ENCODE data around the gene PDHX. TPM values are rescaled to one million over a fixed set of nuclear protein-coding genes. Genes with fewer than 3 reads are reported as not detected.

Gene PDHX
- 10 to 100 TPM; 11.8 to 40.3 (median 32.3) TPM for total RNA-seq

DNA sequence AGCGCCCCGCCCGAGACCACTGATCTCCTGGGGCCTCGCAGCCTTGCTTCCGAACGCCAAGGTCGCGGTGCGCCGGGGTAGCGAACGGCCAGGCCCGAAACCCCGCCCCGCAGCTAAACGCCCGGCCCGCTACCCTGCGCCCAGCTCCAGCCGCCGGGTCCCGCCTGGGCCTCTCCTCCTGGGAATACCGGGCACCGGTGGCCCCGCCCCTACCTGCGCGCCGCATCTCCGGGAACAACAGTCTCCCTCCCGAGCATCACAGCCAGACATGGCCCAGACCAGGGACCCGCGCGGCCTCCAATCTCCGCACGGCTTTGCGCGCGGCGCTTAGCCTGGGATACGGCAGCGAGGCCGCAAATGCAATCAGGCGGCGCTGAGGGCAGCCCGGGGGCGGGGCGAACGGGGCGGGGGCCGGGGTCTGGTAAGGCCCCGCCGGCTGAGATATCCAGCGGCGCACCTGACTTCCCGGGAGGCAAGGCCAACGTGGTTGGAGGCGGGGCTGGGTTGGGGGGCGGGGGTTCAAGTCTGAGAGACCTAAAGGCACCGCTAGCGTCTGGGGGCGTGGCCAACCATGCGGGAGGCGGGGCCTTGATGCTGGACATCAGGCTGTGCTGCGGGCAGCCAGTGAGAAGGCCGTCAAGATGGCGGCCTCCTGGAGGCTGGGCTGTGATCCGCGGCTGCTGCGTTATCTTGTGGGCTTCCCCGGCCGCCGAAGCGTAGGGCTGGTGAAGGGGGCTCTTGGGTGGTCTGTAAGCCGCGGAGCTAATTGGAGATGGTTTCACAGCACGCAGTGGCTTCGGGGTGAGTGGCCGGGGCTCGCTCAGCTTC, at the start of gene PDHX, which contains the start of gene APIP:
PDHX (plus strand) TSS at position 604 of the 828 bp plus-strand sequence; CDS start at position 642, 38 bp downstream.
APIP (minus strand) TSS at position 365 of the 828 bp plus-strand sequence; CDS start at position 270, 95 bp downstream.
- Histone ChIP-seq H3K4me3 (peak within 1 kb of the TSS; percentile 79 to 88 (median 84)), H3K27me3 (no peaks in the 10 kb centered on the region), H3K4me1 (peaks cover 11 to 22% (median 17%) of the 10 kb centered on the region in 4 donors), H3K9me3 (no peaks in the 10 kb centered on the region), H3K27ac (peak within 1 kb of the TSS; percentile 91 to 97 (median 96)), H3K36me3 (peaks cover 0 to 3% (median 0%) of the 10 kb centered on the region in 4 donors)
- WGBS, 2 donors = 0 to 1% methylated on average over 4 to 67 of the region's 79 CpGs
- ATAC-seq (ENCODE audit: low FRiP score in 2 of 2) = peak; percentile 96 to 99
- peak; percentile 73 to 99 (median 96) for TF ChIP-seq POLR2A (IDR thresholded peaks at IDR 0.05)
- no peak for TF ChIP-seq EP300 (IDR thresholded peaks at IDR 0.05)
- peak; percentile 78 to 96 for TF ChIP-seq POLR2AphosphoS5 (IDR thresholded peaks at IDR 0.05)
- TF ChIP-seq, protein P1, sequence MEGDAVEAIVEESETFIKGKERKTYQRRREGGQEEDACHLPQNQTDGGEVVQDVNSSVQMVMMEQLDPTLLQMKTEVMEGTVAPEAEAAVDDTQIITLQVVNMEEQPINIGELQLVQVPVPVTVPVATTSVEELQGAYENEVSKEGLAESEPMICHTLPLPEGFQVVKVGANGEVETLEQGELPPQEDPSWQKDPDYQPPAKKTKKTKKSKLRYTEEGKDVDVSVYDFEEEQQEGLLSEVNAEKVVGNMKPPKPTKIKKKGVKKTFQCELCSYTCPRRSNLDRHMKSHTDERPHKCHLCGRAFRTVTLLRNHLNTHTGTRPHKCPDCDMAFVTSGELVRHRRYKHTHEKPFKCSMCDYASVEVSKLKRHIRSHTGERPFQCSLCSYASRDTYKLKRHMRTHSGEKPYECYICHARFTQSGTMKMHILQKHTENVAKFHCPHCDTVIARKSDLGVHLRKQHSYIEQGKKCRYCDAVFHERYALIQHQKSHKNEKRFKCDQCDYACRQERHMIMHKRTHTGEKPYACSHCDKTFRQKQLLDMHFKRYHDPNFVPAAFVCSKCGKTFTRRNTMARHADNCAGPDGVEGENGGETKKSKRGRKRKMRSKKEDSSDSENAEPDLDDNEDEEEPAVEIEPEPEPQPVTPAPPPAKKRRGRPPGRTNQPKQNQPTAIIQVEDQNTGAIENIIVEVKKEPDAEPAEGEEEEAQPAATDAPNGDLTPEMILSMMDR (IDR thresholded peaks at IDR 0.05) = peak in 2 of 6 experiments; percentile 3 to 25
- DNase-seq = peak; percentile 100

DNA sequence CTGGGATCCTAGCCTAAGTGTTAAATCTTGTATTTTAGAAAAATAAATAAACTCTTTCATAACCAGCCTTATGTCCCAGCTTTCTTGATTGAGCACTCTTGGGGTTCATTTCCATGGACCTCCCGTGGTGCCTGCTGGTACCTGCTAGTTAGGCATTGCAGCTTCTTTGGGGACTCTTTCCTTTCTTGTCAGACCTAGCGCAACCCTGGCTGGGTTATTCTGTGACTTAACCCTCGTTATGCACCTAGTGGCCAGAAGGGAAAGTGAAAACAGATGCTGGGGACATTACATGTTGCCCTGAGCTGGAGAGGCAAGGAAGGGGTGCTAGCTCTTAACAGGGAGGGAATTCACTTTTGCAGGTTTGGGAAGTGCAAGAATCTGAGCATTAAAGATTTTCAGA, 47.0 kb upstream of the PDHX start:
- Histone ChIP-seq H3K27me3 (no peaks in the 10 kb centered on the region), H3K27ac (no peak overlapping the region), H3K4me1 (peaks cover 0 to 5% (median 0%) of the 10 kb centered on the region in 4 donors), H3K36me3 (no peaks in the 10 kb centered on the region), H3K9me3 (no peaks in the 10 kb centered on the region), H3K4me3 (no peak overlapping the region)
- ATAC-seq (ENCODE audit: low FRiP score in 2 of 2) = peak in 1 of 2 donors; percentile 40
- no peak for TF ChIP-seq EP300 (IDR thresholded peaks at IDR 0.05)
- TF ChIP-seq POLR2AphosphoS5 (IDR thresholded peaks at IDR 0.05) = no peak
- TF ChIP-seq POLR2A (IDR thresholded peaks at IDR 0.05) = no peak
- TF ChIP-seq, protein P1 (IDR thresholded peaks at IDR 0.05) = no peak
- 73 to 76% methylated on average over 3 of the region's 3 CpGs for WGBS, 2 donors
- DNase-seq = no peak

DNA sequence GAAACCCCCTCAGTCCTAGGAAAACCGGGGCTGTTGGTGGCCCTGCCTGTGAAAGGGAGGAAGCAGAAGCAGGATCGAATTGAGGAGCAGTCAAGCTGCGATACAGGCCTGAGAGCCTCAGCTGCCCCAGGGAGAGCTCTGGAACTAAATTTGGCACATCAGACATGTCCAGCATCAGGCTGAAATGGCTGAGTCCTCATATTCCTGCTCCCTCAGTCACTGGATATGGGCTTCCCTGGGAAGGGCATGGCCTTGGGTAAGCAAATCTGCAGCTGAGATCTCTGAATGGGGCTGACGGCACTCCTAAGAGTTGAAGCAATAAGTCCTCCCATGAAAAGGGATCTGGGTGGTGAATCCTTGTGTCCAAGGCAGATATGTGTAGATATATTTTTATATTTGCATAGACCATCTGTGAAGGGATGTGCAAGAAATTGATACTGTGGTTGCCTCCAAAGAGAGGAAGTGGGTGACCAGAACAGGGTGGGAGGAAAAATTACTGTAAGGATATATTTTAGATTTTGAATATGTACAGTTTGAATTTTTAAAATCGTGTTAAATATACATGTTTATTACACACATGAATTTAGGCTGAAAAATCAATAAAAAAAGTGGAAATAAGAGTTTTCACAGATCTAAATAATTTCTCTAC, 45.7 kb upstream of the PDHX start:
- TF ChIP-seq, protein P1 (IDR thresholded peaks at IDR 0.05) = no peak
- TF ChIP-seq POLR2AphosphoS5 (IDR thresholded peaks at IDR 0.05) (no peak), EP300 (IDR thresholded peaks at IDR 0.05) (no peak), POLR2A (IDR thresholded peaks at IDR 0.05) (no peak)
- Histone ChIP-seq H3K9me3 (no peaks in the 10 kb centered on the region), H3K4me3 (no peak overlapping the region), H3K4me1 (peaks cover 0 to 5% (median 0%) of the 10 kb centered on the region in 4 donors), H3K36me3 (no peaks in the 10 kb centered on the region), H3K27ac (no peak overlapping the region), H3K27me3 (no peaks in the 10 kb centered on the region)
- WGBS, 2 donors = 85 to 97% methylated on average over 3 to 5 of the region's 5 CpGs
- no peak for ATAC-seq (ENCODE audit: low FRiP score in 2 of 2)
- no peak for DNase-seq

DNA sequence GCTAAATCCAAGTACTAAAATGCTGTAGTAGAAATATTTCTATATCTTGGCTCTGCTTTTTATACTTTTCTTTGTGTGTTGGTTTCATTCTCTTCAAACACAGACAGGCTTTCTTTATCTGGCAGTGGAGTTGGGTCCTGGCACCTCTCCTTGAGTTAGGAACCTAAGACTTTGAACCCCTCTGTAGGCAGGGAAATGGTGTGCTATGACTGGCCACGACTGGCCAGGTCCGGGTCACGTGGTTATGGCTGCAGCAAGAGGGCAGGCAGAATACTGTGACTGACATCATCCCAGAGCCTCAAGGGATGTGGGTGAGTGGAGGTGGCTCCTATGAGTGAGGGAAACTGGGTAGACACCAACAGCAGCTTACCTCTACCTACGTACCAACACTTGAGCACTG, 42.2 kb upstream of the PDHX start:
- DNase-seq (no peak), ATAC-seq (ENCODE audit: low FRiP score in 2 of 2) (no peak)
- H3K9me3 ChIP-seq = no peaks in the 10 kb centered on the region
- H3K4me3 ChIP-seq = no peak overlapping the region
- TF ChIP-seq, protein P1 (IDR thresholded peaks at IDR 0.05) = no peak
- TF ChIP-seq EP300 (IDR thresholded peaks at IDR 0.05) (no peak), POLR2A (IDR thresholded peaks at IDR 0.05) (no peak), POLR2AphosphoS5 (IDR thresholded peaks at IDR 0.05) (no peak)
- no peak overlapping the region for H3K27ac ChIP-seq
- H3K27me3 ChIP-seq = no peaks in the 10 kb centered on the region
- WGBS, 2 donors = 90 to 95% methylated on average over 4 of the region's 4 CpGs
- no peaks in the 10 kb centered on the region for H3K4me1 ChIP-seq
- no peaks in the 10 kb centered on the region for H3K36me3 ChIP-seq

Measured in upper lobe of left lung (tissue), 6 donors.